ENCODE results near the gene UHMK1.

The UHMK1 gene

DNA sequence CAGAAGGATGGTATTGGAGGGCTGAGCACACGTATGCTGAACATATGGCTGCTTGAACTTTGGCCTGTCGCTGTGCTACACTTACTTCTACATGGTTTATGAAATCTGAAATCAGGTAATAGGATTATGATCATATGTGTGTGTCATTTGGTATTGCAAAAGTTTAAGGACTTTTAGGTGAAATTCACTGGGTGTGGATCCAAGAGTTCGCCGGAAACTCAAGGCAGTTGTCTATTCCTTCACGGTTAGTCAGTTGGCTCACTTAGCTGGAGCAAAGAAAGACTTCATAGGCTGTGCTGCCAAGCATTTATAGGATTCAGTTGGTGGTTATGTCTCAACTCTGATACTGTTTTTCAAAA is 64.8 kb downstream of the UHMK1 start:
- Histone ChIP-seq H3K27ac (replicated peaks) (peak overlapping the region; percentile 75), H3K4me3 (replicated peaks; ENCODE audit: insufficient read depth, low read length) (peak overlapping the region; percentile 92), H3K27me3 (ENCODE audit: insufficient read depth, poor library complexity, severe bottlenecking) (no peaks in the 10 kb centered on the region)
- TF ChIP-seq, protein P1, sequence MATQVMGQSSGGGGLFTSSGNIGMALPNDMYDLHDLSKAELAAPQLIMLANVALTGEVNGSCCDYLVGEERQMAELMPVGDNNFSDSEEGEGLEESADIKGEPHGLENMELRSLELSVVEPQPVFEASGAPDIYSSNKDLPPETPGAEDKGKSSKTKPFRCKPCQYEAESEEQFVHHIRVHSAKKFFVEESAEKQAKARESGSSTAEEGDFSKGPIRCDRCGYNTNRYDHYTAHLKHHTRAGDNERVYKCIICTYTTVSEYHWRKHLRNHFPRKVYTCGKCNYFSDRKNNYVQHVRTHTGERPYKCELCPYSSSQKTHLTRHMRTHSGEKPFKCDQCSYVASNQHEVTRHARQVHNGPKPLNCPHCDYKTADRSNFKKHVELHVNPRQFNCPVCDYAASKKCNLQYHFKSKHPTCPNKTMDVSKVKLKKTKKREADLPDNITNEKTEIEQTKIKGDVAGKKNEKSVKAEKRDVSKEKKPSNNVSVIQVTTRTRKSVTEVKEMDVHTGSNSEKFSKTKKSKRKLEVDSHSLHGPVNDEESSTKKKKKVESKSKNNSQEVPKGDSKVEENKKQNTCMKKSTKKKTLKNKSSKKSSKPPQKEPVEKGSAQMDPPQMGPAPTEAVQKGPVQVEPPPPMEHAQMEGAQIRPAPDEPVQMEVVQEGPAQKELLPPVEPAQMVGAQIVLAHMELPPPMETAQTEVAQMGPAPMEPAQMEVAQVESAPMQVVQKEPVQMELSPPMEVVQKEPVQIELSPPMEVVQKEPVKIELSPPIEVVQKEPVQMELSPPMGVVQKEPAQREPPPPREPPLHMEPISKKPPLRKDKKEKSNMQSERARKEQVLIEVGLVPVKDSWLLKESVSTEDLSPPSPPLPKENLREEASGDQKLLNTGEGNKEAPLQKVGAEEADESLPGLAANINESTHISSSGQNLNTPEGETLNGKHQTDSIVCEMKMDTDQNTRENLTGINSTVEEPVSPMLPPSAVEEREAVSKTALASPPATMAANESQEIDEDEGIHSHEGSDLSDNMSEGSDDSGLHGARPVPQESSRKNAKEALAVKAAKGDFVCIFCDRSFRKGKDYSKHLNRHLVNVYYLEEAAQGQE (IDR thresholded peaks at IDR 0.05; ENCODE audit: insufficient replicate concordance, low read depth) = no peak
- TF ChIP-seq, protein P2, sequence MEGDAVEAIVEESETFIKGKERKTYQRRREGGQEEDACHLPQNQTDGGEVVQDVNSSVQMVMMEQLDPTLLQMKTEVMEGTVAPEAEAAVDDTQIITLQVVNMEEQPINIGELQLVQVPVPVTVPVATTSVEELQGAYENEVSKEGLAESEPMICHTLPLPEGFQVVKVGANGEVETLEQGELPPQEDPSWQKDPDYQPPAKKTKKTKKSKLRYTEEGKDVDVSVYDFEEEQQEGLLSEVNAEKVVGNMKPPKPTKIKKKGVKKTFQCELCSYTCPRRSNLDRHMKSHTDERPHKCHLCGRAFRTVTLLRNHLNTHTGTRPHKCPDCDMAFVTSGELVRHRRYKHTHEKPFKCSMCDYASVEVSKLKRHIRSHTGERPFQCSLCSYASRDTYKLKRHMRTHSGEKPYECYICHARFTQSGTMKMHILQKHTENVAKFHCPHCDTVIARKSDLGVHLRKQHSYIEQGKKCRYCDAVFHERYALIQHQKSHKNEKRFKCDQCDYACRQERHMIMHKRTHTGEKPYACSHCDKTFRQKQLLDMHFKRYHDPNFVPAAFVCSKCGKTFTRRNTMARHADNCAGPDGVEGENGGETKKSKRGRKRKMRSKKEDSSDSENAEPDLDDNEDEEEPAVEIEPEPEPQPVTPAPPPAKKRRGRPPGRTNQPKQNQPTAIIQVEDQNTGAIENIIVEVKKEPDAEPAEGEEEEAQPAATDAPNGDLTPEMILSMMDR (IDR thresholded peaks at IDR 0.05; ENCODE audit: insufficient read depth, low read length) = no peak
- TF ChIP-seq GABPA (IDR thresholded peaks at IDR 0.05; ENCODE audit: low read depth) (no peak), SPI1 (IDR thresholded peaks at IDR 0.05; ENCODE audit: borderline replicate concordance, low read depth) (no peak), POLR2AphosphoS5 (IDR thresholded peaks at IDR 0.05; ENCODE audit: low read depth) (no peak)
- DNase-seq (ENCODE audit: low read depth in 1 of 2, low spot score in 1 of 2) = peak in 1 of 2 experiments; percentile 3

DNA sequence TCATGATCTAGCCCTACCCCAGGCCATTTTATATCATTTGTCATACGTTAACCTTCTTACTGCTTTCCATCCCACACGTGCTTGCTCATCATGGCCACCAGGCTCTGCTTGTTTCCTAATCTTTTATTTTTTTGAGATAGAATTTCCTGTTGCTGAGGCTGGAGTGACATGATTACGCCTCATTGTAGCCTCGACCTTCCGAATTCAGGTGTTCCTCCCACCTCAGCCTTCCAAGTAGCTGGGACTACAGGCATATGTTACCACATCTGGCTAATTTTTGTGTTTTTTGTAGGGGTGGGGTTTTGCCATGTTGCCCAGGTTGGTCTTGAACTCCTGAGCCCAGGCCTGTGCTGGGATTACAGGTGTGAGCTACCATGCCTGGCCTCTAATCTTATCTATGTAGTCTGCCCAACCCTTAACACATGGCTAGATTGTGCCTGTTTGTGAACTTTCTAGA is 67.2 kb downstream of the UHMK1 start:
- Histone ChIP-seq H3K27me3 (ENCODE audit: insufficient read depth, poor library complexity, severe bottlenecking) (no peaks in the 10 kb centered on the region), H3K27ac (replicated peaks) (no peak overlapping the region), H3K4me3 (replicated peaks; ENCODE audit: insufficient read depth, low read length) (no peak overlapping the region)
- no peak for DNase-seq (ENCODE audit: low read depth in 1 of 2, low spot score in 1 of 2)
- TF ChIP-seq POLR2AphosphoS5 (IDR thresholded peaks at IDR 0.05; ENCODE audit: low read depth) = no peak
- TF ChIP-seq, protein P2 (IDR thresholded peaks at IDR 0.05; ENCODE audit: insufficient read depth, low read length) = no peak
- TF ChIP-seq GABPA (IDR thresholded peaks at IDR 0.05; ENCODE audit: low read depth) = no peak
- TF ChIP-seq, protein P1 (IDR thresholded peaks at IDR 0.05; ENCODE audit: insufficient replicate concordance, low read depth) = no peak
- TF ChIP-seq SPI1 (IDR thresholded peaks at IDR 0.05; ENCODE audit: borderline replicate concordance, low read depth) = no peak

DNA sequence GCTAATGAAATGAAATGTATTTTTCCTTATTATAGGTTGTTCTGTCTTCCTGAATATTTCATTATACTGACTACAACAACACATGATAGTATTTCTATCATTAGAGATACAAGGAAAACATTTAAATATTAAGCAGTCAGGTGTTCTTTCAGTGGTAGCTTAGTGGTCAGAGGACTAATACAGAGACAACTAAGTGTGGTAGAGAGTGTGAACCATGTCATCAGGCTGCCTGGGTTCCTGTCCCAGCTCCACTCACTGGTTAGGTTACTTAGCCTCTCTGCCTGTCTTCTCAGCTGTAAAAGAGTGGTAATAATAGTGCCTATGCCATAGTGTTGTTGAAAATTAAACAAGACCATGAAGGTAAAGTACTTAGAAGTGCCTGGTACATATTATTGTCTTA is 67.8 kb downstream of the UHMK1 start:
- Histone ChIP-seq H3K27ac (replicated peaks) (no peak overlapping the region), H3K4me3 (replicated peaks; ENCODE audit: insufficient read depth, low read length) (no peak overlapping the region), H3K27me3 (ENCODE audit: insufficient read depth, poor library complexity, severe bottlenecking) (no peaks in the 10 kb centered on the region)
- TF ChIP-seq, protein P1 (IDR thresholded peaks at IDR 0.05; ENCODE audit: insufficient replicate concordance, low read depth) = no peak
- TF ChIP-seq SPI1 (IDR thresholded peaks at IDR 0.05; ENCODE audit: borderline replicate concordance, low read depth) (no peak), POLR2AphosphoS5 (IDR thresholded peaks at IDR 0.05; ENCODE audit: low read depth) (no peak), GABPA (IDR thresholded peaks at IDR 0.05; ENCODE audit: low read depth) (no peak)
- TF ChIP-seq, protein P2 (IDR thresholded peaks at IDR 0.05; ENCODE audit: insufficient read depth, low read length) = no peak
- DNase-seq (ENCODE audit: low read depth in 1 of 2, low spot score in 1 of 2) = no peak

Measured in HL-60 (cell line).